ENCODE results near the gene EIF2B4. TPM values are rescaled to one million over a fixed set of nuclear protein-coding genes. Genes with fewer than 3 reads are reported as not detected.

The EIF2B4 gene
- total and polyA plus RNA-seq, 2 of the 13 experiments (the other 11 are each of a cell fraction or from before 2014, with no cell fraction given): 91.5 to 96.4 TPM

DNA sequence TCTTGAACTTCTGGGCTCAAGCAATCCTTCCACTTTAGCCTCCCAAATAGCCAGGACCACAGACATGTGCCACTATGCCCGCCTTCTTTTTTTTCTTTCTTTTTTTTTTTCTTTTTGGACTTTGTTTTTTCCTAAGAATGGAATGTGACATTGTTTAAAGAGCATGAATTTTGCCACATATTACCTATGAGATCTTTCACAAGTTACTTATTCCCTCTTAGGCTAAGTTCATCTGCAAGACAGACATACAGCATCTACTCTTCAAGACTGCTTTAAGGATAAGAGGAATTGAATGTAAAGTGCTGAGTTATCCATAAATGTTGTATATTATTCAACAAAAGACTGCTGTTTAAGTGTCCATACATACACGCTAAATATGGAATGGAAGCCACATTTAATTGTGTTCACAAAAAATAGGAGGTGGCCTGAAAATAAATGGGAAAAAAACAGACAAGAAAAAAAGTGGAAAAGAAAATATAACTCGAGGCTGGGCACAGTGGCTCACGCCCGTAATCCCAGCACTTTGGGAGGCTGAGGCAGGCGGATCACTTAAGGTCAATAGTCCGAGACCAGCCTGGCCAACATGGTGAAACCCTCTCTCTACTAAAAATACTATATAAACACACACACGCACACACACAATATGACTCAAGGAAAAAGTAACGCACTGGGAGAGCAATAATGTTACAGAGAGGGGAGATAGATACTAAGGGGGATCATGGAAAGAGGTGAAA lies 42.4 kb upstream of the EIF2B4 start (continued):
- TF ChIP-seq, protein P1, sequence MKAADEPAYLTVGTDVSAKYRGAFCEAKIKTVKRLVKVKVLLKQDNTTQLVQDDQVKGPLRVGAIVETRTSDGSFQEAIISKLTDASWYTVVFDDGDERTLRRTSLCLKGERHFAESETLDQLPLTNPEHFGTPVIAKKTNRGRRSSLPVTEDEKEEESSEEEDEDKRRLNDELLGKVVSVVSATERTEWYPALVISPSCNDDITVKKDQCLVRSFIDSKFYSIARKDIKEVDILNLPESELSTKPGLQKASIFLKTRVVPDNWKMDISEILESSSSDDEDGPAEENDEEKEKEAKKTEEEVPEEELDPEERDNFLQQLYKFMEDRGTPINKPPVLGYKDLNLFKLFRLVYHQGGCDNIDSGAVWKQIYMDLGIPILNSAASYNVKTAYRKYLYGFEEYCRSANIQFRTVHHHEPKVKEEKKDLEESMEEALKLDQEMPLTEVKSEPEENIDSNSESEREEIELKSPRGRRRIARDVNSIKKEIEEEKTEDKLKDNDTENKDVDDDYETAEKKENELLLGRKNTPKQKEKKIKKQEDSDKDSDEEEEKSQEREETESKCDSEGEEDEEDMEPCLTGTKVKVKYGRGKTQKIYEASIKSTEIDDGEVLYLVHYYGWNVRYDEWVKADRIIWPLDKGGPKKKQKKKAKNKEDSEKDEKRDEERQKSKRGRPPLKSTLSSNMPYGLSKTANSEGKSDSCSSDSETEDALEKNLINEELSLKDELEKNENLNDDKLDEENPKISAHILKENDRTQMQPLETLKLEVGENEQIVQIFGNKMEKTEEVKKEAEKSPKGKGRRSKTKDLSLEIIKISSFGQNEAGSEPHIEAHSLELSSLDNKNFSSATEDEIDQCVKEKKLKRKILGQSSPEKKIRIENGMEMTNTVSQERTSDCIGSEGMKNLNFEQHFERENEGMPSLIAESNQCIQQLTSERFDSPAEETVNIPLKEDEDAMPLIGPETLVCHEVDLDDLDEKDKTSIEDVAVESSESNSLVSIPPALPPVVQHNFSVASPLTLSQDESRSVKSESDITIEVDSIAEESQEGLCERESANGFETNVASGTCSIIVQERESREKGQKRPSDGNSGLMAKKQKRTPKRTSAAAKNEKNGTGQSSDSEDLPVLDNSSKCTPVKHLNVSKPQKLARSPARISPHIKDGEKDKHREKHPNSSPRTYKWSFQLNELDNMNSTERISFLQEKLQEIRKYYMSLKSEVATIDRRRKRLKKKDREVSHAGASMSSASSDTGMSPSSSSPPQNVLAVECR (CRISPR knock-in tag; IDR thresholded peaks at IDR 0.05; ENCODE audit: borderline replicate concordance): no peak
- TF ChIP-seq SPEN (CRISPR knock-in tag; IDR thresholded peaks at IDR 0.05; ENCODE audit: low read depth) (no peak), ZFP82 (CRISPR knock-in tag; IDR thresholded peaks at IDR 0.05; ENCODE audit: borderline replicate concordance) (0 out of 2 replicates have a peak, but pooled peaks have one; percentile 43), KAT8 (CRISPR knock-in tag; IDR thresholded peaks at IDR 0.05) (0 out of 2 replicates have a peak, but pooled peaks have one; percentile 41), ZNF816 (CRISPR knock-in tag; IDR thresholded peaks at IDR 0.05; ENCODE audit: borderline replicate concordance) (peak; percentile 91; the same call in 1 of the 2 replicates), FOXP1 (IDR thresholded peaks at IDR 0.05) (0 out of 2 replicates have a peak, but pooled peaks have one; percentile 54), FOXP1 (CRISPR knock-in tag; IDR thresholded peaks at IDR 0.05) (peak; percentile 30; the same call in 1 of the 2 replicates), ARNTL (CRISPR knock-in tag; IDR thresholded peaks at IDR 0.05) (0 out of 2 replicates have a peak, but pooled peaks have one; percentile 3), FOXK1 (CRISPR knock-in tag; IDR thresholded peaks at IDR 0.05; ENCODE audit: borderline replicate concordance, low read depth) (peak; percentile 42; the same call in 1 of the 2 replicates), ZNF343 (CRISPR knock-in tag; IDR thresholded peaks at IDR 0.05) (no peak), NR2F6 (IDR thresholded peaks at IDR 0.05) (no peak), NR2F6 (CRISPR knock-in tag; IDR thresholded peaks at IDR 0.05) (peak; percentile 70), MLLT10 (CRISPR knock-in tag; IDR thresholded peaks at IDR 0.05) (no peak), HNF4G (IDR thresholded peaks at IDR 0.05; ENCODE audit: borderline replicate concordance, low read depth, low read length) (peak; percentile 48), HNF4G (CRISPR knock-in tag; IDR thresholded peaks at IDR 0.05; ENCODE audit: borderline replicate concordance, low read depth) (no peak), ZNF256 (CRISPR knock-in tag; conservative IDR thresholded peaks at IDR 0.05) (no peak), ZNF292 (CRISPR knock-in tag; IDR thresholded peaks at IDR 0.05; ENCODE audit: borderline replicate concordance, low read depth) (0 out of 2 replicates have a peak, but pooled peaks have one; percentile 1)
- TF ChIP-seq, protein P2, sequence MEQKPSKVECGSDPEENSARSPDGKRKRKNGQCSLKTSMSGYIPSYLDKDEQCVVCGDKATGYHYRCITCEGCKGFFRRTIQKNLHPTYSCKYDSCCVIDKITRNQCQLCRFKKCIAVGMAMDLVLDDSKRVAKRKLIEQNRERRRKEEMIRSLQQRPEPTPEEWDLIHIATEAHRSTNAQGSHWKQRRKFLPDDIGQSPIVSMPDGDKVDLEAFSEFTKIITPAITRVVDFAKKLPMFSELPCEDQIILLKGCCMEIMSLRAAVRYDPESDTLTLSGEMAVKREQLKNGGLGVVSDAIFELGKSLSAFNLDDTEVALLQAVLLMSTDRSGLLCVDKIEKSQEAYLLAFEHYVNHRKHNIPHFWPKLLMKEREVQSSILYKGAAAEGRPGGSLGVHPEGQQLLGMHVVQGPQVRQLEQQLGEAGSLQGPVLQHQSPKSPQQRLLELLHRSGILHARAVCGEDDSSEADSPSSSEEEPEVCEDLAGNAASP (CRISPR knock-in tag; IDR thresholded peaks at IDR 0.05; ENCODE audit: borderline replicate concordance): peak; percentile 86
- TF ChIP-seq, protein P3, sequence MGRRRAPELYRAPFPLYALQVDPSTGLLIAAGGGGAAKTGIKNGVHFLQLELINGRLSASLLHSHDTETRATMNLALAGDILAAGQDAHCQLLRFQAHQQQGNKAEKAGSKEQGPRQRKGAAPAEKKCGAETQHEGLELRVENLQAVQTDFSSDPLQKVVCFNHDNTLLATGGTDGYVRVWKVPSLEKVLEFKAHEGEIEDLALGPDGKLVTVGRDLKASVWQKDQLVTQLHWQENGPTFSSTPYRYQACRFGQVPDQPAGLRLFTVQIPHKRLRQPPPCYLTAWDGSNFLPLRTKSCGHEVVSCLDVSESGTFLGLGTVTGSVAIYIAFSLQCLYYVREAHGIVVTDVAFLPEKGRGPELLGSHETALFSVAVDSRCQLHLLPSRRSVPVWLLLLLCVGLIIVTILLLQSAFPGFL (CRISPR knock-in tag; IDR thresholded peaks at IDR 0.05): no peak
- TF ChIP-seq, protein P4, sequence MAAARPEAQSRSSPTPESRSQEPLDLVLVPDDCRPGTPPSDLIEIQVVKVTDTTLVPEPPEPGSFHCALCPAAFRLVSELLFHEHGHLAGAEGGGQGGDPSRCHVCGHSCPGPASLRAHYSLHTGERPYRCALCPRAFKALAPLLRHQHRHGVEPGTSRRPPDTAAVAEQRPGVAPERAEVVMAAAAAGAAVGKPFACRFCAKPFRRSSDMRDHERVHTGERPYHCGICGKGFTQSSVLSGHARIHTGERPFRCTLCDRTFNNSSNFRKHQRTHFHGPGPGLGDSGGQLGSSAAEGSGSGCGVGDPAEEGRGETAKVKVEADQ (CRISPR knock-in tag; IDR thresholded peaks at IDR 0.05; ENCODE audit: borderline replicate concordance): 0 out of 2 replicates have a peak, but pooled peaks have one; percentile 47
- TF ChIP-seq, protein P5, sequence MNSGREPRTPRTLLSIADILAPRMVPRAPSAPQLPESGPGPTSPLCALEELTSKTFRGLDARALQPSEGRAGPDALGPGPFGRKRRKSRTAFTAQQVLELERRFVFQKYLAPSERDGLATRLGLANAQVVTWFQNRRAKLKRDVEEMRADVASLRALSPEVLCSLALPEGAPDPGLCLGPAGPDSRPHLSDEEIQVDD (CRISPR knock-in tag; IDR thresholded peaks at IDR 0.05; ENCODE audit: borderline replicate concordance): no peak
- TF ChIP-seq, protein P6, sequence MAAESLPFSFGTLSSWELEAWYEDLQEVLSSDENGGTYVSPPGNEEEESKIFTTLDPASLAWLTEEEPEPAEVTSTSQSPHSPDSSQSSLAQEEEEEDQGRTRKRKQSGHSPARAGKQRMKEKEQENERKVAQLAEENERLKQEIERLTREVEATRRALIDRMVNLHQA (CRISPR knock-in tag; IDR thresholded peaks at IDR 0.05): no peak
